Hepatocyte (in vitro differentiated cells): ENCODE results near the gene ZFYVE9.

ENCODE experiments used
- EZH2 ChIP-seq: fragments of 200-600 bp; sonication (generic); IDR thresholded peaks from 2 replicates; pipeline ENCODE4 v1.6.1; 2016; ENCODE audit warnings: antibody characterized with exemption, mild to moderate bottlenecking, borderline replicate concordance
- EZH2phosphoT487 ChIP-seq: fragments of 200-600 bp; sonication (generic); IDR thresholded peaks from one replicate; pipeline ENCODE4 v1.6.1; 2018; ENCODE audit warnings: antibody characterized with exemption, mild to moderate bottlenecking, low read depth, moderate library complexity; ENCODE audit not compliant: unreplicated experiment, severe bottlenecking
- TF ChIP-seq, protein P1 (sequence below): fragments of 200-600 bp; sonication (generic); IDR thresholded peaks from 2 replicates; pipeline ENCODE4 v1.5.1; 2016; ENCODE audit warnings: antibody characterized with exemption, mild to moderate bottlenecking; ENCODE audit not compliant: poor library complexity

DNA sequence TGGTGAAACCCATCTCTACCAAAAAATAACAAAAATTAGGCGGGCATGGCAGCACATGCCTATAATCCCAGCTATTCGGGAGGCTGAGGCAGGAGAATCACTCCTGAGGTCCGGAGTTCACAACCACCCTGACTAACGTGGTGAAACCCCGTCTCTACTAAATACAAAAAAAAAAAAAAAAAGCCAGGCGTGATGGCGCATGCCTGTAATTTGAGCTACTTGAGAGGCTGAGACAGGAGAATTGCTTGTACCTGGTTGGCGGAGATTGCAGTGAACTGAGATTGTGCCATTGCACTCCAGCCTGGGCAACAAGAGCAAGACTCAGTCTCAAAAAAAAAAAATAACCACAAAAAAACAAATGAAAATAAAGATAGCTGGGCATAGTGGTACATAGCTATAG, 181.8 kb downstream of the ZFYVE9 start:
- no peak for TF ChIP-seq EZH2
- TF ChIP-seq, protein P1, sequence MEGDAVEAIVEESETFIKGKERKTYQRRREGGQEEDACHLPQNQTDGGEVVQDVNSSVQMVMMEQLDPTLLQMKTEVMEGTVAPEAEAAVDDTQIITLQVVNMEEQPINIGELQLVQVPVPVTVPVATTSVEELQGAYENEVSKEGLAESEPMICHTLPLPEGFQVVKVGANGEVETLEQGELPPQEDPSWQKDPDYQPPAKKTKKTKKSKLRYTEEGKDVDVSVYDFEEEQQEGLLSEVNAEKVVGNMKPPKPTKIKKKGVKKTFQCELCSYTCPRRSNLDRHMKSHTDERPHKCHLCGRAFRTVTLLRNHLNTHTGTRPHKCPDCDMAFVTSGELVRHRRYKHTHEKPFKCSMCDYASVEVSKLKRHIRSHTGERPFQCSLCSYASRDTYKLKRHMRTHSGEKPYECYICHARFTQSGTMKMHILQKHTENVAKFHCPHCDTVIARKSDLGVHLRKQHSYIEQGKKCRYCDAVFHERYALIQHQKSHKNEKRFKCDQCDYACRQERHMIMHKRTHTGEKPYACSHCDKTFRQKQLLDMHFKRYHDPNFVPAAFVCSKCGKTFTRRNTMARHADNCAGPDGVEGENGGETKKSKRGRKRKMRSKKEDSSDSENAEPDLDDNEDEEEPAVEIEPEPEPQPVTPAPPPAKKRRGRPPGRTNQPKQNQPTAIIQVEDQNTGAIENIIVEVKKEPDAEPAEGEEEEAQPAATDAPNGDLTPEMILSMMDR, result no peak
- no peak for TF ChIP-seq EZH2phosphoT487
